IPS-NIHi11 (cell line): Measurements from ENCODE around the gene PREX1.

Experiments
- DNase-seq: peaks from one replicate; pipeline ENCODE4 v3.0.0; 2012; ENCODE audit warnings: mixed read lengths, low spot score

PREX1 gene

GRCh38 chr20:48658198-48658476, 169.7 kb downstream of the PREX1 start:
- no peak for DNase-seq

GRCh38 chr20:48657426-48658197, 170.2 kb downstream of the PREX1 start:
- peak; percentile 94 for DNase-seq

- DNase-seq, result peak; percentile 85
Observed at GRCh38 chr20:48656661-48657211, 171.1 kb downstream of the PREX1 start.

GRCh38 chr20:48656137-48656536, 171.7 kb downstream of the PREX1 start:
- DNase-seq, result no peak

GRCh38 chr20:48653706-48654051, 174.1 kb downstream of the PREX1 start:
- DNase-seq, result no peak

GRCh38 chr20:48652961-48653705, 174.7 kb downstream of the PREX1 start:
- no peak for DNase-seq

- no peak for DNase-seq
Observed at GRCh38 chr20:48651960-48652359, 175.8 kb downstream of the PREX1 start.

GRCh38 chr20:48651271-48651670, 176.5 kb downstream of the PREX1 start:
- no peak for DNase-seq

- no peak for DNase-seq
Observed at GRCh38 chr20:48649868-48650267, 177.9 kb downstream of the PREX1 start.

GRCh38 chr20:48649104-48649626, 178.6 kb downstream of the PREX1 start:
- DNase-seq, result no peak

GRCh38 chr20:48648482-48649051, 179.2 kb downstream of the PREX1 start:
- no peak for DNase-seq

- DNase-seq, result no peak
Observed at GRCh38 chr20:48647858-48648257, 179.9 kb downstream of the PREX1 start.

- DNase-seq, result no peak
Observed at GRCh38 chr20:48645666-48646065, 182.1 kb downstream of the PREX1 start.

- no peak for DNase-seq
Observed at GRCh38 chr20:48644286-48644828, 183.4 kb downstream of the PREX1 start.

- DNase-seq, result no peak
Observed at GRCh38 chr20:48642105-48642880, 185.5 kb downstream of the PREX1 start.

GRCh38 chr20:48640871-48641270, 186.9 kb downstream of the PREX1 start:
- DNase-seq, result no peak

- DNase-seq, result no peak
Observed at GRCh38 chr20:48639899-48640298, 187.9 kb downstream of the PREX1 start.

GRCh38 chr20:48638546-48638945, 189.3 kb downstream of the PREX1 start:
- no peak for DNase-seq

- DNase-seq, result no peak
Observed at GRCh38 chr20:48637461-48637860, 190.3 kb downstream of the PREX1 start.

- DNase-seq, result no peak
Observed at GRCh38 chr20:48636301-48636700, 191.5 kb downstream of the PREX1 start.

- DNase-seq, result peak; percentile 96
Observed at GRCh38 chr20:48635791-48636267, 192.0 kb downstream of the PREX1 start.

- DNase-seq, result no peak
Observed at GRCh38 chr20:48635361-48635760, 192.4 kb downstream of the PREX1 start.
